CD1c-positive myeloid dendritic cell (primary cell): Measurements from ENCODE around the gene DMBT1.

ENCODE experiments used
- DNase-seq: peaks from one replicate; pipeline ENCODE4 v3.0.0-alpha.2; 2016; ENCODE audit errors: extremely low spot score

The DMBT1 gene

GRCh38 chr10:122548407-122549085, 12.0 kb upstream of the DMBT1 start:
- DNase-seq, result no peak

DNA sequence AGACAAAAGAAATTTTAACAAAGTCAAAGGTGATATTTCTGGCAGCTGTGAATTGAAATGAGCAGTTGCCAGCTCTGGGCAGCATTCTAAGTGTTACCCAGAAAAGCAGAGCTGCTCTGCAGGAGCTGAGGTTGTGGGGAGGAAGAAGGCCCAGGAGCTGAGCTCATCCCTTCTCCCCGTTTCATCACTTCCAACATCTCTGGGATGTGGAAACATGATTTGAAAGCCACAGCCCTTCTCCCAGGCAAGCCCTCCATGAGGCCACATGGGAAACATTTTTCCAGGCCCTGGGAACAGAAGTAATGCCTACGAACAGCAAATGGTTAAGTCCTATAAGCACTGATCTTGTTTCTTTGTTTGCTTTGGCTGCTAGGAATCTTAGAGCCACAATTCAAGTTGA, 10.9 kb upstream of the DMBT1 start:
- no peak for DNase-seq

DNA sequence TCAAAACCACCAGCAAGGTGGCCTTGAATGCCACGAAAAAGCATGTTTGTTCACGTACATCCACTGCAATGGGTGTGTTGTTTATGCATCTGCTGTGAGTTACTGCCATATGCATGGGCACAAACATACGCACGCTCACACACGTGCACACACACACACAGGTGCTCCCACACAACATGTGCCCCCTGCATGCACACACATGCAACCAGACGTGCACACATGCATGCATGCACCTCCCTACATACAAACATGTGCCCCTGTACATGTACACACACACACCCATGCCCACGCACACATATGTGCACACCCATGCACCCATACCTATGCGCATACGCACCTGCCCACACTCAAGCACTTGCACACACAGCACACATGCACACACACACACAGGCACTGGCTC, 10.1 kb upstream of the DMBT1 start:
- no peak for DNase-seq

GRCh38 chr10:122550983-122551382, 9.6 kb upstream of the DMBT1 start:
- no peak for DNase-seq

DNA sequence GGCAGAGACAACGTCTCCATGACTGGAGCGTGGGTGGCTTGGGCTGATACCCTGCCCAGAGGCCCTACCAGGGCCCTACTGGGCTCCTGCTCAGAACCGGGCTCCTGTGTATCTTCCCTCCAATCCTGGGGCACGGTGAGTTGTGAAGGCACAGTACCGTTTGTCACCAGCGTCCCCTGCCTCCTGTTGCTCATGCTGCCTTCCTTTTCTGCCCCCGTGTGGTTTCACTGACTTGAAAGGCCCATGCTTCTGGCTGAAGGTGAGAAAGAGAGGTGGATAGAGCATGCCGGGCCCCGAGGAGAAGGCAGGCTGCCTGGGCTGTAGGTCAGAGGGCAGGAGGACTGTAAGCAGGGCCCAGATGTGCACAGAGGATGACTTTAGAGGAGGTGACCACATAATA, 9.1 kb upstream of the DMBT1 start:
- DNase-seq, result no peak

- DNase-seq, result no peak
Measured at GRCh38 chr10:122553341-122553740, 7.2 kb upstream of the DMBT1 start.

DNA sequence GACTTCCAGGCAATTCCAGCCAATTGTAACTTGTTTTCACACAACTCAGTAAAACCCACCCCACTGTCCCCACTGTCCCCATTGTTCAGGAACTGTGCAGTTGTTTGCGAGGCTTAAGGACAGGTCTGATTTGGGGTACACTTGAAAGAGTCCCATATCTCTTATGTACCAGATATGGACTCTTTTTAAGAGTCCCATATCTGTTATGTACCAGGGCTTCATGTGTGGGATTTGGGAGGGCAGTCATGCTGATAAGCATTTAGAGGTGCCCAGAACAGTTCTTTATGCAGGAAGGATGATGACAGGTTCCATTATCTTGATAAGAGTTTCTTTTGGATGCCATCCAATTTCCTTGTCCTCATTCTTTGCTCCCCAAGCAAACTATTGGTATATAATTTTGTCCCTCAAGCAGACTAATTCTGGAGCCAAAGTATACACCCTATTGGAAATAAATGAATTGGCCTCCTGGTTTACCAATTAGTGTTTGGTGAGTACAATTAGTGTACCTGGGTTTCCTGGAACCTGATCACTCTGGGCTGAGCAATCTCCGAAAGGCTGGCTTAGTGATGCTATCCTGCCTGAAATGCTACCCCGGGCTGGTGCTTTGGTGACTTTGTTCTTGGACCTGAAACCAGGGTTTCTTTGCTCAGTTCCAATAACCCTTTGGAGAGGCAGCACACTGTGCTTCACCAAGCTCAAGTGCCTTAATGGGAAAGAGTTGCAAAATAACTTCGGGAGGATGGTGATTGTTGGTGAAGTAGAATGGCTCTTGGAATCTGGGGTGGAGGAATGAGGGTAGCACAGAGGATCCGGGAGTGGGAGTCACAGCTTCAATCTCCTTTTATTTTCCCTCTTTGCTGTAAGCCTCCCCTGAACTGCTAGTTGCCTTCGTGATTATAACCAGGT, 6.2 kb upstream of the DMBT1 start:
- no peak for DNase-seq

GRCh38 chr10:122555442-122555841, 5.1 kb upstream of the DMBT1 start:
- DNase-seq, result no peak

GRCh38 chr10:122557516-122557915, 3.0 kb upstream of the DMBT1 start:
- DNase-seq, result no peak

GRCh38 chr10:122558452-122558851, 2.1 kb upstream of the DMBT1 start:
- no peak for DNase-seq

DNA sequence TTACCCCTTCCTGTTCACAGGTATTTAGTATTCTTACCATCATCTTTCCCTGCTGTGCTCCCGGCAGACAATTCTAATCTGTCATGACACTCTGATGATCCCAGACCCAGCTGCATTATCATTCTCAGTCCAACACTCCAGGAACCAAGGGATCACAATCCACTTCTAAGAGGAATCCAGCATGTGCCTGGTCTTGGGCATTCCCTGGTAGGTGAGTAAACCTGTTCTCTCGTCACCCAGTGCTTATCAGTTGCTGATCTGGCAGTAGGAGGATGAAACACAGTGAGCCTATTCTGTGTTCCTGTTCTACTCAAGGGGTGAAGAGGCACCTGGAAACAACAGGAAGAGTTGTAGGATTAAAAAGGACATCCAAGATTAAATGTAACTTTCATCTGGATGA, 1.3 kb upstream of the DMBT1 start:
- DNase-seq, result no peak

- DNase-seq, result no peak
Measured at GRCh38 chr10:122561212-122561611, 658 bp downstream of the DMBT1 start.

DNA sequence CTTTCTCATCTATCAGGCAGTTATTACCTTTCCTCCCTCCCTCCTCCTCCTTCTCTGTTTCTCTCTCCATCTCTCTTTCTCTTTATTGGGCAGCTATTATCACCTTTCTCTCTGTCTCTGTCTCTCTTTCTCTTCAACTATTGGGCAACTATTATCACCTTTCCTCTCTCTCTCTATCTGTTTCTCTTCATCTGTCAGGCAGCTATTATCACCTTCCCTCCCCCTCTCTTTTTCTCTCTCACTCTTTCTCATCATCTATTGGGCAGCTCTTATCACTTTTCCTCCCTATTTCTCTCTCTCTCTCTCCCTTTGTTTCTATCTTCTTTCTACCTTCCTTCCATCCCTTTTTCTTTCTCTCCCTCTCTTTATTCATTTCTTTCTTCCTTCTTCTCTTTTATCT, 1.2 kb downstream of the DMBT1 start:
- DNase-seq, result no peak

- DNase-seq, result no peak
Measured at GRCh38 chr10:122564980-122565379, 4.4 kb downstream of the DMBT1 start.

- DNase-seq, result peak; percentile 73
Measured at GRCh38 chr10:122565766-122566206, 5.2 kb downstream of the DMBT1 start.

DNA sequence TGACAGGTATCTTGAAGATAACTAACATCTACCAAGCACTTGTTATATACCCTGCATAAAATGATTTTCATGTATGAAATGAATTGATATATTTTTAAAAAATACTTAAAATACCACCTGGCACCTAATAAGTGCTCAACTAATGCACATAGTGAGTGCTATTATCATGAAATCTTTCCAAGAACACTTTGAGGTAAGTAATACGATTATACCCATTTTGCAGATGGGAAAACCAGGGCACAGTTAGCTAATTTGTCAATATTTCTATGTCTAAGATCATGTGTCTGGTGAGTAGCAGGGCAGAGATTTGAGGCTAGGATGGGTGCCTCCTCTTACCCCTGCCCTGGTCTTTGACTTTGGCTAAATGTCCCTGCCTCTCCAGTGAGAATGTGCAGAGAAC, 6.1 kb downstream of the DMBT1 start:
- DNase-seq, result no peak

DNA sequence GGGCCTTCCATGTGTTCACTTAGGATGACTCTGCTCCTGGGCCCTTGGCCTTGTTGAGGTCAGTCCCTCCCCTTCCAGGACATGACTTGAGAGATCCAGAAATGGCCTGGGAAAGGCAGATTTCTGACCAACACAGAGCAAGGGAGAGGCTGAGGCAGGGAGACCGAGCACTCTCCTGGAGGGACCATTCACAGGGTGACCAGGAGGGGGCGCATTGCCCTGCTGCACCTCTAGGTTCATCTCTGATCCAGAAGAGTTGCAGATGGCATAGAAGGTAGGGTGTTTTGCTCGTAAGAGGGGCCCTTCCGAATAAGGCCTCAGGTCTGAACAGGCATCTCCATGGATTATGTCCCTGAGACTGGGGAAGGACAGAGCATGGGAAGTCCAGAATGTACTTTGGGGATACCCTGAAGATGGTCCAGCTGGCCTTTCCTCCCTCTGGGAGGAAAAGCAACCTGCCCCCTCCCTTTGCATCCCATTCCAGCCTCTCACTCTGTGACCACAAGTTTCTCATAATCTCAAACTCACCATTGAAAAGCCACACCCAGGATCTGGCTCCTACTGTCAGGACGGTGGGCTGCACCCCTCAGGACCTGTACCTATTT, 6.6 kb downstream of the DMBT1 start:
- DNase-seq, result no peak

DNA sequence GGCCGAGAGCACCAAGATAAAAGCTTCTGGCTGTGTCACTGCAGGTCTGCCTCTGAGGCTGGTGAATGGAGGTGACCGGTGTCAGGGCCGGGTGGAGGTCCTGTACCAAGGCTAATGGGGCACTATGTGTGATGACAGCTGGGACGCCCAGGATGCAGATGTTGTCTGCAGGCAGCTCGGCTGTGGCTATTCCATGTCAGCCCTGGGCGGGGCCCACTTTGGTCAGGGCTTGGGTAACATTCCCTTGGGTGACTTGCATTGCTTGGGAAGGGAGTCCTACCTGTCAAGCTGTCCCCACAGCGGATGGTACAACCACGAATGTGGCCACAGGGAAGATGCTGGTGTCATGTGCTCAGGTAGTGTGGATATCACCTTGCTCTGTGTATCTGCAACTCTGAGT, 8.0 kb downstream of the DMBT1 start:
- DNase-seq, result no peak

DNA sequence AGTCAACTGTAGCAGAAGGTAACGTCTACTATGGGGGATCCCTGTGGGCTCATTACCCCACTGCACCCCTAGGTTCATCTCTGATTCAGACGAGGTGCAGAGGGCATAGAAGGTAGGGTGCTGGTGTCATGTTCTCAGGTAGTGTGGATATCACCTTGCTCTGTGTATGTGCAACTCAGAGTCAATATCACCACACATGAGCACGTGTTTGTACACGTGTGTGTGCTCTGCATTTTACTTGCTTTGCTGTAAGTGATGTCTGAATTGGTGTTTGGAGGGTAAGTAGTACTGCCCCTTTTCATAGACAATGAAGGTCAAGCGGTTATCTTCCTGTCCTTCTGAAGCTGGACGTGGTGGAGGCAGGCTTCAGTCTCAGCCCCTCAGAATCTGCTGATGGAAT, 10.4 kb downstream of the DMBT1 start:
- DNase-seq, result no peak

- no peak for DNase-seq
Measured at GRCh38 chr10:122571892-122572291, 11.3 kb downstream of the DMBT1 start.

- no peak for DNase-seq
Measured at GRCh38 chr10:122575776-122576175, 15.2 kb downstream of the DMBT1 start.

GRCh38 chr10:122576291-122576690, 15.7 kb downstream of the DMBT1 start:
- no peak for DNase-seq
